SU-DHL-6 (cell line): Measurements from ENCODE around the gene PSME4.

Source experiments
- CTCF ChIP-seq: fragments of 200-600 bp; sonication (generic); IDR thresholded peaks from one replicate; pipeline ENCODE4 v1.5.1; 2017; ENCODE audit warnings: antibody characterized with exemption, mild to moderate bottlenecking, low read length, moderate library complexity; ENCODE audit not compliant: insufficient read depth, poor library complexity, severe bottlenecking
- EZH2phosphoT487 ChIP-seq: fragments of 200-600 bp; sonication (generic), shearing (Covaris generic); conservative IDR thresholded peaks from 2 replicates; pipeline ENCODE4 v1.6.1; 2018; ENCODE audit warnings: mild to moderate bottlenecking, antibody characterized with exemption, low read length, moderate library complexity, mixed read lengths

GRCh38 chr2:53949457-53949856, 21.3 kb downstream of the PSME4 start:
- TF ChIP-seq CTCF: no peak
- no peak for TF ChIP-seq EZH2phosphoT487
